ENCODE results near the gene ELFN1.

The ELFN1 gene

GRCh38 chr7:1642291-1642731 is 27.8 kb upstream of the ELFN1 start:
- DNase-seq (ENCODE audit: low read depth) = no peak

GRCh38 chr7:1643270-1644092 is 26.6 kb upstream of the ELFN1 start:
- no peak for DNase-seq (ENCODE audit: low read depth)

GRCh38 chr7:1644341-1645070 is 25.6 kb upstream of the ELFN1 start:
- no peak for DNase-seq (ENCODE audit: low read depth)

GRCh38 chr7:1645071-1645409 is 25.0 kb upstream of the ELFN1 start:
- DNase-seq (ENCODE audit: low read depth) = no peak

GRCh38 chr7:1645476-1645875 is 24.6 kb upstream of the ELFN1 start:
- DNase-seq (ENCODE audit: low read depth) = no peak

GRCh38 chr7:1646391-1646790 is 23.7 kb upstream of the ELFN1 start:
- no peak for DNase-seq (ENCODE audit: low read depth)

GRCh38 chr7:1646957-1647891 is 22.9 kb upstream of the ELFN1 start:
- DNase-seq (ENCODE audit: low read depth) = no peak

GRCh38 chr7:1647961-1648672 is 22.0 kb upstream of the ELFN1 start:
- DNase-seq (ENCODE audit: low read depth) = no peak

- DNase-seq (ENCODE audit: low read depth) = no peak
Observed at GRCh38 chr7:1649751-1650326, 20.2 kb upstream of the ELFN1 start.

GRCh38 chr7:1650363-1651030 is 19.6 kb upstream of the ELFN1 start:
- no peak for DNase-seq (ENCODE audit: low read depth)

GRCh38 chr7:1651031-1651446 is 19.0 kb upstream of the ELFN1 start:
- no peak for DNase-seq (ENCODE audit: low read depth)

GRCh38 chr7:1651891-1652290 is 18.2 kb upstream of the ELFN1 start:
- no peak for DNase-seq (ENCODE audit: low read depth)

- DNase-seq (ENCODE audit: low read depth) = no peak
Observed at GRCh38 chr7:1653500-1653899, 16.6 kb upstream of the ELFN1 start.

GRCh38 chr7:1654111-1654510 is 16.0 kb upstream of the ELFN1 start:
- no peak for DNase-seq (ENCODE audit: low read depth)

- DNase-seq (ENCODE audit: low read depth) = no peak
Observed at GRCh38 chr7:1654738-1655475, 15.2 kb upstream of the ELFN1 start.

- DNase-seq (ENCODE audit: low read depth) = no peak
Observed at GRCh38 chr7:1659696-1660095, 10.4 kb upstream of the ELFN1 start.

- no peak for DNase-seq (ENCODE audit: low read depth)
Observed at GRCh38 chr7:1661461-1661860, 8.6 kb upstream of the ELFN1 start.

GRCh38 chr7:1662101-1662500 is 8.0 kb upstream of the ELFN1 start:
- DNase-seq (ENCODE audit: low read depth) = no peak

GRCh38 chr7:1662767-1663166 is 7.3 kb upstream of the ELFN1 start:
- DNase-seq (ENCODE audit: low read depth) = no peak

GRCh38 chr7:1663223-1663622 is 6.9 kb upstream of the ELFN1 start:
- no peak for DNase-seq (ENCODE audit: low read depth)
